22Rv1 (cell line): ENCODE data around the gene SLC2A1.
"Not testable (repeated sequence)": the region's sequence is repeated elsewhere in the genome, so short reads cannot be mapped to it uniquely, and the experiment has no call there.

ENCODE experiments used
- H3K27ac ChIP-seq: fragments of 450-650 bp; 2 replicates; pipeline ENCODE4 v1.5.1; 2017
- ZFX ChIP-seq: fragments of 450-650 bp; IDR thresholded peaks from 2 replicates; pipeline ENCODE4 v1.6.1; 2017; ENCODE audit warnings: antibody characterized with exemption, borderline replicate concordance
- TF ChIP-seq, protein P1 (sequence below): fragments of 450-650 bp; IDR thresholded peaks from 2 replicates; pipeline ENCODE4 v1.5.1; 2017; ENCODE audit warnings: mild to moderate bottlenecking

Gene SLC2A1

DNA sequence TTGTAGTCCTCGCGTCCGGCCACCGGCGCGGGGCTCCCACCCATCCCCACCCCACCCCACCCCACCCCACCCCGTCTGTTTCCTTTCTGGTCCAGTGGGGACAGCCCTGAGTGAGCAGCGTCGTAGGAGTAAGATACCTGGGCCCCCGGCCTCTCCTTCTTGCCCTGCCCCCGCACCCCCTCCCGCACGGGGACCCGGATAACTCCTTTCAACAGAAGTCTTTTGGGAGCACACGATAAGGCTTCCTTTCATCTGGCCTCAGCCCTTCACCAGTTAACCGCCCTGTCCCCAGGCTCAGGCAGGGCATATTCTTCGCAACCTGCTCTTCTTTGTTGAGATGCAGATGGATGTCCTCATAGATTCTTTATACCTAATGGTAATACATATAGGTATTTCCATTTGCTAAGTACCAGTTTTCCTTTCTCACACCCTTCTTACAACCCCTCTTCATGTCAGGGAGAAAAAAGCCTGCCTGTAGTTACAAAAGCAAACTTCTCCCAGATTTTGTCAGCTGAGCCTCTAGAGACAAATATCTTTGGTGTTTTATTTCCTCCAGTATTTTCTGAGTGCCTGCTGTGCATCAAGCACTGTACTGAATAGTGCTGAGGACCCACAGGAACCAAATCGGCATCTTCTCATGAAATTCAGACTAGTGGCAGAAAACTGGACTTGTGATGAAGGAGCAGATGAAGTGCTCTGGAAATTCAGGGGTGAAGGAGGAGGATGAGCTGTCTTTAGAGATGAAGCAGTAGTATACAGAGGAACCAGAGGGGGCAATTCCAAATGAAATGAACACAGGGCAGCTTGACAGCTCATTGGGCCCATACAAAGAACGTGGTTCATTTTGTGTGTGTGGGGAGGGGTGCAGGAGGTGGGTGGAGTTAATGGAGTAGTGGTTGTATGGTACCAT is 33.6 kb downstream of the SLC2A1 start:
- TF ChIP-seq ZFX, result no peak
- TF ChIP-seq, protein P1, sequence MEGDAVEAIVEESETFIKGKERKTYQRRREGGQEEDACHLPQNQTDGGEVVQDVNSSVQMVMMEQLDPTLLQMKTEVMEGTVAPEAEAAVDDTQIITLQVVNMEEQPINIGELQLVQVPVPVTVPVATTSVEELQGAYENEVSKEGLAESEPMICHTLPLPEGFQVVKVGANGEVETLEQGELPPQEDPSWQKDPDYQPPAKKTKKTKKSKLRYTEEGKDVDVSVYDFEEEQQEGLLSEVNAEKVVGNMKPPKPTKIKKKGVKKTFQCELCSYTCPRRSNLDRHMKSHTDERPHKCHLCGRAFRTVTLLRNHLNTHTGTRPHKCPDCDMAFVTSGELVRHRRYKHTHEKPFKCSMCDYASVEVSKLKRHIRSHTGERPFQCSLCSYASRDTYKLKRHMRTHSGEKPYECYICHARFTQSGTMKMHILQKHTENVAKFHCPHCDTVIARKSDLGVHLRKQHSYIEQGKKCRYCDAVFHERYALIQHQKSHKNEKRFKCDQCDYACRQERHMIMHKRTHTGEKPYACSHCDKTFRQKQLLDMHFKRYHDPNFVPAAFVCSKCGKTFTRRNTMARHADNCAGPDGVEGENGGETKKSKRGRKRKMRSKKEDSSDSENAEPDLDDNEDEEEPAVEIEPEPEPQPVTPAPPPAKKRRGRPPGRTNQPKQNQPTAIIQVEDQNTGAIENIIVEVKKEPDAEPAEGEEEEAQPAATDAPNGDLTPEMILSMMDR, result no peak

DNA sequence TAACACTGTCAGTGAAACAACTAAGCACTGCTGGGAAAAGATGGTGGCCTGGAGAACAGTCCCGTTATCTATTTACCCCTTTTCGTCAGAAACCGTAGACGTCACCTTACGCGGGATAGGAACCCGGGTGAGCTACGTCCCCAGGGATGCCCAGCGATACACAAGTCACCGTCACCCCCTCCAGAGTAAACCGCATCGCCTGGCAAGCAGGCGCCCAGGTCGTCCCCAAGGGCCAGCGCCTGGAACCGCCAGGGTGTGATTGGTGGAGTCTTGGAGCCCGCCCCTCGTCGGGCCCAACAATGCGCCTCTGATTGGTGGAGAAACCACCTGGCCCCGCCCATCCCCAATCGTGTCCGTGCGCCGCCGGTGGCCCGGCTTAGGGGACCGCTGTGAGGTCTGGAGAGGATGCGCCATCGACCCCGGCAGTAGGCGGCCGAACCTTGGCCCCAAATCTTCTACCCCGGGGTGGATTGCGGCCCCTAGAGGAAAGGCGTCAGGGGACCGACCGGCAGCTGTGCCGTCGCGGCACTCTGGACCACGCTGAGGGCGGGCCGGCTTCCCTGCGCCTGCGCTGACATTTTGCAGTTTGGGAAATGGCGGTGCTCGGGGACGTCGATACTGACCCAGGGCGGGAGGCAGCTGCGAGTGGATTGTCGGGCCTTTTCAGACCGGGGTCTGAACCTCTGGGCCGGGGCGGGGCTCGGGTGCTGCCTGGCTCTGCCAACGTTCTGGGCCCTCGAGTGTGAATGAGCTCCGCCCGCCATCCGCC is 34.4 kb downstream of the SLC2A1 start:
- TF ChIP-seq, protein P1, result peak; percentile 20
- no peak for TF ChIP-seq ZFX

More for the DNA sequence above, 33.6 kb downstream of the SLC2A1 start:
- peak overlapping the region; percentile 75 for H3K27ac ChIP-seq

DNA sequence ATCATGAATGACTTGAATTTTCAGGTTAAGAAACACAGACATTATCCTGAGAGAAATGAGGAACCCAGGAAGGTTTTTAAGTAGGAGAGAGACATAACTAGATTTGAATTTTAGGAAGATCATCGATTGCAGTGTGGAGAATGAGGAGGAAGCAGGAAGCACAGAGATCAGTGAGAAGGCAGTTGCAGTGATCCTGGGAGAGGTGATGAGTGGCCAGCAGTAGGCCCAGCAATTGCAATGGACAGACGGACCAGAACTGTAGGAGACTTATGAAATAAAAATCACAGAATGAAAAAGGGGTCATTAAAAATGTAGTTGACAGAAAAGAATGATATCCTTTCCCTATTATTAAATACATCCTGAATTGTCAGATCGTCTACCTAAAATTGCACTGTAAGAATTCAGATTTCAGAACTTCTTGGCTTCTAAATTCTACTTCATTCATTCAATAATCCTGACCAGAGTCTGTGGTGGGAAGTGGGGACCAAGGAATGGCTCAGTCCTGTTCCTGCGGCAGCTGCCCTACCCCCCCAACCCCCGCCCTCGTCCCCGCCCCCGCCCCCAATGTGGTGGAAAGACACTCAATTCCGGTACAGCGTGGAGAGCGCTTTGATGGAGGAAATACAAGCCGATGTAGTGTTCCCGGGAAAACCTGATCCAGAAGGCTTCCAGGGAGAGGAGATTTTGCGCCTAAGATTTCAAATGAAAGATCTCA is 35.1 kb downstream of the SLC2A1 start:
- peak overlapping the region; percentile 75 for H3K27ac ChIP-seq
- no peak for TF ChIP-seq ZFX
- TF ChIP-seq, protein P1, result no peak

More for the DNA sequence above, 34.4 kb downstream of the SLC2A1 start:
- peak overlapping the region; percentile 75 for H3K27ac ChIP-seq

DNA sequence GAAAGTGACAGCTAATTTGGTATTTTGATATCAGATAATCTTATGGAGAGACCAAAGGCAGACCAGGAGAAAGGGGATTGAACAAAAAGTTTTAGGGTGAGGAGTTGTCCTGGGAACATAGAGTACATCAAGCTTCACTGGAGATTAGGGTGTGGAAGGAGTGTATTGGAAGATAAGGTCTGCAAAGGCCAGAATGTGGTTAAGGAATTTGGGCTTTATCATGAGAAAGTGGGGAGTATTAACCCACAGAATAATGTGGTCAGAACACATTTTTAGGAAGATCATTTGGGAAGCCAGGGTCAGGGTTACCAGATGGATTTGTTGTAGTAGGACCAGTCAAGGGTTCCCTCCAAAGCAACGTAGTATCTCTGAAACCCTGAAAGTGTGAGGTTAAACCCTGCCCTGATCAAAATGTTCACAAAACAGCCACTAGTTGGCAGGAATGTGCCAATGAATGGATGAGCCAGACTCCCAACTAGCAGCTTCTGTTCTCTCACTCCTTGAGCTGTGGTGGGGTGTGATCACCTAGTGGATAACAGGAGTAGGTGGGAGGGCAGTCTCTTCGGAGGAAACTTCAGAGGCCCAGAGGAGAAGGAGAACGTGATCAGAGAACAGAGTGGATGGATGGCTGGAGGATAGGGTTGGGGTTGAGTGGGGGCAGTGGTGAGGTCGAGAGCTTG is 35.8 kb downstream of the SLC2A1 start:
- peak overlapping the region; percentile 75 for H3K27ac ChIP-seq

DNA sequence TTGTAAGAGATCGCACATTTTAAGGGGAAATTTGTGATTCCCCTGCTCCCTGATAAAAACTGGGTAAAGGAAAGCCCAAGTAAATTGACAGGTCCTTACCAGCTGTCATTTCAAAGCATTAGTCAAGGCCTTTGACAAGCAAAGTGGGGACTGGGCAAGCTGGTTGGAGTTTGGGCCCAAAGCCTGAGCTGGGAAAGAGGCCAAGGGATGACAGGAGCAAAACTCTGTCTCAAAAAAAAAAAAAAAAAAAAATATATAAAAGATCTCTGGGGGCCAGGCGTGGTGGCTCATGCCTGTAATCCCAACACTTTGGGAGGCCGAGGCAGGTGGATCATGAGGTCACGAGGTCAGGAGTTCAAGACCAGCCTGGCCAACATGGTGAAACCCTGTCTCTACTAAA is 36.9 kb downstream of the SLC2A1 start:
- TF ChIP-seq, protein P1, result no peak
- no peak for TF ChIP-seq ZFX
- no peak overlapping the region for H3K27ac ChIP-seq

More for the DNA sequence above, 35.8 kb downstream of the SLC2A1 start:
- no peak for TF ChIP-seq ZFX
- TF ChIP-seq, protein P1, result peak; percentile 80

DNA sequence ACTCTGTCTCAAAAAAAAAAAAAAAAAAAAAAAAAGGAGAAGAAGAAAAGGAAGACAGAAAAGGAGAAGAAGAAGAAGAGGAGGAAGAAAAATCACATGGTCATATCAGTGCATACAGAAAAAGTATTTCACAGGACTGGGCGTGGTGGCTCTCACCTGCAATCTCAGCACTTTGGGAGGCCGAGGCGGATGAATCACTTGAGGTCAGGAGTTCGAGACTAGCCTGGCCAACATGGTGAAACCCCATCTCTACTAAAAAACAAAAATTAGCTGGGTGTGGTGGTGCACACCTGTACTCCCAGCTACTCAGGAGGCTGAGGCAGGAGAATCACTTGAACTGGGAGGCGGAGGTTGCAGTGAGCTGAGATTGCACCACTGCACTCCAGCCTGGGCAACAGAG is 39.0 kb downstream of the SLC2A1 start:
- not testable (repeated sequence) for H3K27ac ChIP-seq

DNA sequence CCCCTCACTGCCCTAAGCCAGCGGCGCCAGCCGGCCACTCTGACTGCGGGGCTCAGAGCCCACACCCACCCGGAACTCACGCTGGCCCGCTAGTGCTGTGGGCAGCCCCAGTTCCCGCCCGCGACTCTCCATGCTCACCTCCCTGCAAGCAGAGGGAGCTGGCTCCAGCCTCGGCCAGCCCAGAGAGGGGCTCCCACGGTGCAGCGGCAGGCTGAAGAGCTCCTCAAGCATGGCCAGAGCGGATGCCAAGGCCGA is 41.5 kb downstream of the SLC2A1 start:
- H3K27ac ChIP-seq, result no peak overlapping the region
- TF ChIP-seq, protein P1, result no peak
- TF ChIP-seq ZFX, result no peak
